A549 (cell line): ENCODE results near the gene GNPTG. TPM values are rescaled to one million over a fixed set of nuclear protein-coding genes. Genes with fewer than 3 reads are reported as not detected.

Experiments
- ATAC-seq, 2 experiments: fragments of 200-7000 bp in 1 of 2; fragments of >200 bp in 1 of 2; cut with Nextera tagmentation in 1 of 2; cut with Tn5 transposase in 1 of 2; 3 replicates each; pipeline versions ENCODE4 v1.8.0 to v1.9.1; 2018 to 2020; ENCODE audit warnings: mild to moderate bottlenecking in 1 of 2, moderate library complexity in 1 of 2
- CTCF ChIA-PET: fragments of 300-600 bp; sonication (Branson Sonifier 250); formaldehyde crosslinking; extraction: SDS; loops from one replicate; lab custom pipeline; 2021; ENCODE audit warnings: antibody characterized with exemption, inconsistent platforms; lab: Yijun Ruan, JAX
- POLR2A ChIA-PET: fragments of 350-600 bp; formaldehyde crosslinking; extraction: SDS; loops from one replicate; lab custom pipeline; 2021; ENCODE audit warnings: antibody characterized with exemption, inconsistent platforms; lab: Yijun Ruan, JAX
- DNase-seq, 2 experiments: peaks; one replicate each; pipeline versions ENCODE4 v3.0.0 to v3.0.0-alpha.2; 2011 to 2016; ENCODE audit warnings: low read depth in 1 of 2, low spot score in 1 of 2
- FAIRE-seq: peaks from 2 replicates; lab custom pipeline; 2011; peaks lifted over from hg19 to GRCh38; lab: Jason Lieb, UNC
- H3K27ac ChIP-seq, 2 experiments: fragments of >200 bp; sonication (Bioruptor Twin); formaldehyde crosslinking; 3 replicates each; pipeline ENCODE4 v1.5.1; 2016 to 2017
- H3K4me1 ChIP-seq: fragments of >200 bp; sonication (Bioruptor Twin); formaldehyde crosslinking; 3 replicates; pipeline ENCODE4 v1.6.1; 2016
- H3K4me2 ChIP-seq: fragments of >200 bp; sonication (Bioruptor Twin); formaldehyde crosslinking; 3 replicates; pipeline ENCODE4 v1.6.1; 2016
- H3K4me3 ChIP-seq: fragments of >200 bp; sonication (Bioruptor Twin); formaldehyde crosslinking; 3 replicates; pipeline ENCODE4 v1.5.1; 2016
- H3K9me3 ChIP-seq: fragments of >200 bp; sonication (Bioruptor Twin); formaldehyde crosslinking; 3 replicates; pipeline ENCODE4 v1.6.1; 2016
- ATOH8 ChIP-seq: fragments of 250-450 bp; sonication (Bioruptor Pico); IDR thresholded peaks from 2 replicates; pipeline ENCODE4 v1.5.0; 2020; ENCODE audit warnings: low read depth, mild to moderate bottlenecking, moderate library complexity
- CEBPB ChIP-seq, 2 experiments: fragments of >200 bp in 1 of 2; sonication (Bioruptor Twin) in 1 of 2; formaldehyde crosslinking in 1 of 2; IDR thresholded peaks; 2 replicates each; pipeline ENCODE4 v1.6.1; 2012 to 2016
- CHD2 ChIP-seq: fragments of 150-350 bp; IDR thresholded peaks from 2 replicates; pipeline ENCODE4 v1.6.1; 2014; ENCODE audit warnings: low read length; ENCODE audit not compliant: partially characterized antibody
- E2F6 ChIP-seq: IDR thresholded peaks from 2 replicates; pipeline ENCODE4 v1.6.1; 2012; ENCODE audit warnings: low read depth, borderline replicate concordance
- EP300 ChIP-seq, 2 experiments: fragments of >200 bp; sonication (Bioruptor Twin); formaldehyde crosslinking; IDR thresholded peaks; 2 replicates in 1 of 2; 3 replicates in 1 of 2; pipeline ENCODE4 v1.6.1; 2016 to 2017
- ESRRA ChIP-seq: fragments of 150-350 bp; IDR thresholded peaks from 2 replicates; pipeline ENCODE4 v1.6.1; 2014; ENCODE audit warnings: mild to moderate bottlenecking, low read length, borderline replicate concordance
- FOSB ChIP-seq: fragments of 250-450 bp; sonication (Bioruptor Pico); IDR thresholded peaks from 2 replicates; pipeline ENCODE4 v1.5.0; 2020; ENCODE audit warnings: mild to moderate bottlenecking, moderate library complexity
- FOSL2 ChIP-seq, 2 experiments: fragments of 450-650 bp in 1 of 2; fragments of >200 bp in 1 of 2; sonication (Bioruptor Twin) in 1 of 2; formaldehyde crosslinking; IDR thresholded peaks; 2 replicates each; pipeline versions ENCODE4 v1.5.0 to v1.6.1; 2016 to 2020; ENCODE audit warnings: mild to moderate bottlenecking in 1 of 2, moderate library complexity in 1 of 2
- HDAC2 ChIP-seq: fragments of 200-600 bp; sonication (generic); IDR thresholded peaks from 2 replicates; pipeline ENCODE4 v1.6.1; 2016
- HOXA7 ChIP-seq: fragments of 250-450 bp; sonication (Bioruptor Pico); IDR thresholded peaks from 2 replicates; pipeline ENCODE4 v1.5.0; 2020; ENCODE audit warnings: mild to moderate bottlenecking, moderate library complexity
- HOXB13 ChIP-seq: fragments of 250-450 bp; sonication (Bioruptor Pico); IDR thresholded peaks from 2 replicates; pipeline ENCODE4 v1.5.0; 2020; ENCODE audit warnings: low read depth, mild to moderate bottlenecking, moderate library complexity
- KDM5A ChIP-seq: fragments of 200-600 bp; sonication (generic); IDR thresholded peaks from 2 replicates; pipeline ENCODE4 v1.6.1; 2016; ENCODE audit warnings: antibody characterized with exemption, mild to moderate bottlenecking
- MAFK ChIP-seq: fragments of 450-650 bp; IDR thresholded peaks from 2 replicates; pipeline ENCODE4 v1.6.1; 2014; ENCODE audit not compliant: partially characterized antibody
- MAX ChIP-seq: IDR thresholded peaks from 2 replicates; pipeline ENCODE4 v1.6.1; 2012
- MYC ChIP-seq: IDR thresholded peaks from 2 replicates; pipeline ENCODE4 v1.6.1; 2012; ENCODE audit warnings: mild to moderate bottlenecking, inconsistent platforms, low read length, improper control_type of control experiment, borderline replicate concordance
- NPAS2 ChIP-seq: fragments of 250-450 bp; sonication (Bioruptor Pico); IDR thresholded peaks from 2 replicates; pipeline ENCODE4 v1.8.0; 2022; ENCODE audit warnings: mild to moderate bottlenecking, moderate library complexity, borderline replicate concordance
- POLR2A ChIP-seq: IDR thresholded peaks from 2 replicates; pipeline ENCODE4 v1.6.1; 2012; ENCODE audit warnings: mild to moderate bottlenecking, low read length
- POLR2AphosphoS2 ChIP-seq: conservative IDR thresholded peaks from 2 replicates; pipeline ENCODE4 v1.6.1; 2012; ENCODE audit warnings: low read length, improper control_type of control experiment, inconsistent platforms
- RCOR1 ChIP-seq: fragments of 150-350 bp; IDR thresholded peaks from 2 replicates; pipeline ENCODE4 v1.6.1; 2014; ENCODE audit warnings: antibody characterized with exemption, low read length, low read depth
- TFCP2L1 ChIP-seq: fragments of 250-450 bp; sonication (Bioruptor Pico); IDR thresholded peaks from 2 replicates; pipeline ENCODE4 v1.5.0; 2021; ENCODE audit warnings: mild to moderate bottlenecking
- USF2 ChIP-seq: fragments of 450-650 bp; IDR thresholded peaks from 2 replicates; pipeline ENCODE4 v1.6.1; 2014; ENCODE audit warnings: antibody characterized with exemption
- ZSCAN20 ChIP-seq: fragments of 250-450 bp; sonication (Bioruptor Pico); IDR thresholded peaks from 2 replicates; pipeline ENCODE4 v1.8.0; 2022; ENCODE audit warnings: mild to moderate bottlenecking, moderate library complexity
- WGBS: methylation state at CpG from one replicate; pipeline ENCODE4 v1.1.6; 2017; ENCODE audit errors: missing lambda C conversion rate; 5-methylcytosine and 5-hydroxymethylcytosine counted together
- polyA plus RNA-seq, 4 experiments: library from polyadenylated mRNA; depleted of rRNA in 3 of 4; stranded (reverse); fragments of >200 nt; fragmentation: RNase III in 1 of 4; extraction: RNeasy Plus Mini Kit Qiagen cat#74134 plus additional on column Dnase treatment in 1 of 4; gene quantifications; 2 replicates in 3 of 4; 3 replicates in 1 of 4; pipeline ENCODE4 v1.2.3, GENCODE V29; 2011 to 2017

The GNPTG gene
- polyA plus RNA-seq, 2 of the 4 experiments (the other 2 are of a cell fraction), result 23.4 to 24.2 TPM

GRCh38 chr16:1375741-1376410, 24.1 kb downstream of the GNPTG start:
- no peak overlapping the region for H3K4me2 ChIP-seq
- 87% methylated on average over 11 of the region's 19 CpGs for WGBS
- ATAC-seq, result no peak
- peaks cover 27% of the 10 kb centered on the region for H3K4me1 ChIP-seq
- H3K27ac ChIP-seq, result peak overlapping the region in 1 of 2 experiments; percentile 38; a peak in 2 of 6 replicates
- no peak for DNase-seq
- FAIRE-seq, result no peak
- no peaks in the 10 kb centered on the region for H3K9me3 ChIP-seq
- ChIA-PET POLR2A (no interaction called here), CTCF (interaction anchor here (11.4 kb wide), 1 partner anchor 13 kb away, joined by 127 read pairs; no protein-coding TSS in a partner anchor)
- TF ChIP-seq RCOR1, result no peak
- no peak overlapping the region for H3K4me3 ChIP-seq

- peaks cover 27% of the 10 kb centered on the region for H3K4me1 ChIP-seq
- DNase-seq, result no peak
- H3K9me3 ChIP-seq, result no peaks in the 10 kb centered on the region
- WGBS, result 54% methylated on average over 10 of the region's 10 CpGs
- no peak for FAIRE-seq
- TF ChIP-seq POLR2AphosphoS2 (no peak), MAX (peak; percentile 52)
- H3K4me3 ChIP-seq, result peak overlapping the region; percentile 70
- H3K4me2 ChIP-seq, result peak overlapping the region; percentile 99
- POLR2A ChIA-PET, result interaction anchor here (0.6 to 2.5 kb wide), 4 partner anchors 11 to 42 kb away, joined by 3 to 8 read pairs (median 5); no protein-coding TSS in a partner anchor
- peak overlapping the region; percentile 93 to 100 for H3K27ac ChIP-seq
- peak in 1 of 2 experiments; percentile 24; a peak in 3 of 6 replicates for ATAC-seq
- CTCF ChIA-PET, result interaction anchor here (0.6 to 11.4 kb wide), 6 partner anchors 8 to 1644 kb away, joined by 3 to 127 read pairs (median 4); no protein-coding TSS in a partner anchor
Measured at GRCh38 chr16:1377406-1378010, 25.8 kb downstream of the GNPTG start.

- CTCF ChIA-PET, result interaction anchor here (0.6 to 11.4 kb wide), 7 partner anchors 7 to 131 kb away, joined by 3 to 127 read pairs (median 4); partner anchors contain the start of gene UQCC4
- peak; percentile 3 to 27; a peak in 3 of 6 replicates for ATAC-seq
- DNase-seq, result no peak
- H3K4me2 ChIP-seq, result peak overlapping the region; percentile 99
- no peak for FAIRE-seq
- H3K9me3 ChIP-seq, result no peaks in the 10 kb centered on the region
- POLR2A ChIA-PET, result interaction anchor here (0.7 to 2.5 kb wide), 10 partner anchors 9 to 404 kb away, joined by 3 to 10 read pairs (median 4); partner anchors contain the start of genes NUBP2, SPSB3 and UQCC4
- H3K4me3 ChIP-seq, result peak overlapping the region; percentile 70
- H3K27ac ChIP-seq, result peak overlapping the region; percentile 93 to 100
- TF ChIP-seq NPAS2 (CRISPR knock-in tag) (no peak), TFCP2L1 (CRISPR knock-in tag) (peak; percentile 53; the same call in 1 of the 2 replicates), POLR2A (0 out of 2 replicates have a peak, but pooled peaks have one; percentile 9), MYC (no peak)
- whole genome bisulfite sequencing, result 4% methylated on average over 14 of the region's 25 CpGs
- peaks cover 27% of the 10 kb centered on the region for H3K4me1 ChIP-seq
Measured at GRCh38 chr16:1378087-1378803, 26.5 kb downstream of the GNPTG start.

- Histone ChIP-seq H3K9me3 (no peaks in the 10 kb centered on the region), H3K4me2 (peak overlapping the region; percentile 99), H3K27ac (peak overlapping the region; percentile 93 to 100), H3K4me1 (peaks cover 27% of the 10 kb centered on the region), H3K4me3 (peak overlapping the region; percentile 70)
- FAIRE-seq (no peak), DNase-seq (peak; percentile 76 to 79), ATAC-seq (peak; percentile 74 to 78)
- WGBS, result 2% methylated on average over 13 of the region's 31 CpGs
- ChIA-PET CTCF (interaction anchor here (0.7 to 11.4 kb wide), 6 partner anchors 8 to 550 kb away, joined by 3 to 127 read pairs (median 6); partner anchors contain the start of gene UQCC4), POLR2A (interaction anchor here (0.7 to 2.5 kb wide), 9 partner anchors 10 to 404 kb away, joined by 3 to 10 read pairs (median 4); partner anchors contain the start of genes NUBP2, SPSB3 and UQCC4)
- TF ChIP-seq TFCP2L1 (CRISPR knock-in tag), result peak; percentile 89
- peak; percentile 99 for TF ChIP-seq MAFK
- TF ChIP-seq FOSL2 (IDR thresholded peaks at IDR 0.05), result peak; percentile 9; the same call in 1 of the 2 replicates
- peak; percentile 94 for TF ChIP-seq FOSL2 (CRISPR knock-in tag; IDR thresholded peaks at IDR 0.05)
- TF ChIP-seq KDM5A, result no peak
- TF ChIP-seq MAX, result peak; percentile 64; the same call in 1 of the 2 replicates
- TF ChIP-seq ZSCAN20 (CRISPR knock-in tag), result no peak
- 0 out of 2 replicates have a peak, but pooled peaks have one; percentile 31 for TF ChIP-seq HOXB13
- no peak for TF ChIP-seq USF2
- TF ChIP-seq CHD2, result no peak
- TF ChIP-seq EP300 (IDR thresholded peaks at IDR 0.05), result no peak
- 0 out of 2 replicates have a peak, but pooled peaks have one; percentile 13 for TF ChIP-seq ESRRA
- TF ChIP-seq CEBPB (IDR thresholded peaks at IDR 0.05), result peak in 1 of 2 experiments; percentile 39; a peak in 1 of 4 replicates
- TF ChIP-seq FOSB (CRISPR knock-in tag), result peak; percentile 90; the same call in 1 of the 2 replicates
- TF ChIP-seq ATOH8 (CRISPR knock-in tag), result no peak
- TF ChIP-seq HOXA7, result peak; percentile 55; the same call in 1 of the 2 replicates
- TF ChIP-seq E2F6, result 0 out of 2 replicates have a peak, but pooled peaks have one; percentile 37
- no peak for TF ChIP-seq HDAC2
Measured at GRCh38 chr16:1378804-1379303, 27.1 kb downstream of the GNPTG start.
